Activated T-helper 9 cell treated with anti-CD3 and anti-CD28 coated beads, Interleukin-2, amount 50 U/mL, for 16 hours (primary cell): Measurements from ENCODE around the gene RNF4.

ENCODE experiments used
- DNase-seq: peaks from one replicate; pipeline ENCODE4 v3.0.0-alpha.2; 2020; ENCODE audit warnings: low read depth

Gene RNF4

GRCh38 chr4:2437475-2438215 is 31.3 kb upstream of the RNF4 start:
- no peak for DNase-seq

- no peak for DNase-seq
These were observed 29.8 kb upstream of the RNF4 start for GRCh38 chr4:2438822-2439718.

- DNase-seq = peak; percentile 58
These were observed 27.3 kb upstream of the RNF4 start for GRCh38 chr4:2441393-2442174.

- DNase-seq = no peak
These were observed 26.5 kb upstream of the RNF4 start for GRCh38 chr4:2442175-2442993.

GRCh38 chr4:2443061-2443730 is 25.7 kb upstream of the RNF4 start:
- DNase-seq = no peak

- no peak for DNase-seq
These were observed 24.8 kb upstream of the RNF4 start for GRCh38 chr4:2443956-2444740.

DNA sequence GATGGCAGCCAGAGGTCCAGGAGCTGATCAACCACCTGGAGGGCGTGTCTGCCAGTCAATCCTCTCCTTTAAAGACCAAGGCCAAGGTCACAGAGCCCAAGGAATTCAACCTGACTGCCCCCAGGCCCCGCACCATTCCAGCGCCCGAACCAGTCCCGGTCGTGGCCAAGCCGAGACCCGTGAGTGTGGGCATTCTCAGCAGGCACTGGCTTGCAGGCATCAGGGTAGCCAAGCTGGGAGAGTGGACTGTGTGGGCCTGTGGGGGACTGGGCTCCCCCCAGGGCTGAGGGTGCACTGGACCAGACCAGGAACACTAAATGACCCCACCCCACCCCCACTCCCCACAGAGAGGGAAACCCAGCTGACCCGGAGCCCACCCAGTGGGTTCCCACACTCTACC is 23.8 kb upstream of the RNF4 start:
- no peak for DNase-seq

DNA sequence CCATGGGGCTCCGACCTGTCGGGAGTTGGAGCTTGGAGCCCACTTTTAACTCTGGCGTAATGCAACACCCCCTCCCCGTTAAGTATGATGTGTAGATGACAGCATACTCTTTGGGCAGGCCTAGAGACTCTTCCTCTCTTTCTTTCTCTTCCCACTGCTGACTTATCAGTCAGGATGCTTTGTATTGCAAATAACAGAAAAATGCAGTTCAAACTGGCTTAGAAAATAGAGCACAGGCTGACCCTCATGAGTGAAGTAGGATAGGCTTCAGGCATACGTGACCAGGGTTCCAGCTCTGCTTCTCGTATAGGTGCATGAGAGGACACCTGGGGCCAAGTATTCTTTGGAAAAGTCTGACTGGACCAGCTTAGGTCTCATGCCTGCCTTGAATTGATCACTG is 23.3 kb upstream of the RNF4 start:
- no peak for DNase-seq

DNA sequence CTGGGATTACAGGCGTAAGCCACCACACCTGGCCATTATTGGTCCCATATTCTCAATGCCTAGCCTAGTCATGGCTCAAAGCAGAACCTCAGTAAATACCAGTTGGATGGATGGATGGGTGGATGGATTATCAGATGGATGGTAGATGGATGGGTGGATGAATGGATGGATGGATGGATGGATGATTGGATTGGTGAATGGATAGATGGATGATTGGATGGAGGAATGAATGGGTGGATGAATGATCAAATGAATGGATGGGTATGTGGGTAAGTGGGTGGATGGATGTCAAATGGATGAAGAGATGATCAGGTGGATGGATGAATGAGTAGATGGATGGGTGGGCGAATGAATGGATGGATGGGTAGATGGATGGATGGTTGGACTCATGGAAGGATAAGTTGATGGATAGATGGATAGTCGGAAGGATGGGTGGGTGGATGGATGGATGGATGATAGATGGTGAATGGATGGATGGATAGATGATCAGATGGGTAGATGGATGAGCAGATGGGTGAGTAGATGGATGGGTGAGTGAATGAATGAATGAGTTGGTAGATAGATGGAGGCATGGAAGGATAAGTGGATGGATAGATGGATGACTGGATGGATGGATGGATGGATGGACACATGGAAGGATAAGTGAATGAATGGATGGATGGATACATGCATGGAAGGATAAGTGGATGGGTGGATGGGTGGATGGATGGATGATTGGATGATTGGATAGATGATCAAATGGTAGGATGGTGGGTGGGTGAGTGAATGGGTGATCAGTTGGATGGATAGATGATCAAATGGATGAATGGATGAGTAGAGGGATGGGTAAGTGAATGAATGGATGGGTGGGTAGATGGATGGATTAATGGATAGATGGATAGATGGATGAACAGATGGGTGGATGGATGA is 22.0 kb upstream of the RNF4 start:
- no peak for DNase-seq

DNA sequence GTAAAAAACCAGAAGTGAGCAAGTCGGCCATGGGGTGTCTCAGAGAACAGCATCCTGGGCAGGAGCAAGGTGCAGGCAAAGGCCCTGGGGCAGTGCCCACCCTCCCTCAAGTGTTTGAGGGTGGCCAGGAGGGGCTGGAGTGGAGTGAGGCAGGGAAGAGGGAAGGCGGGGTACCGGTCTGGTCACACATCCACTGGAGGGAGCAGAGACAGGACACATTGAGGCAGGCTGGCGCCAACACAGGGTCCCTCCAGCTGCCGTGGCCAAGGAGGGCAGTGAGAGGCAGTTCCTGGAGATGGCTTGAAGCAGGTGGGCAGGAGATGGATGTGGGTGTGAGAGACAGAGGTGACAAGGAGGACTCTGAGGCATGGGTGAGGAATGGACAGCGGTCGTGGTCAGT is 20.3 kb upstream of the RNF4 start:
- no peak for DNase-seq

GRCh38 chr4:2449051-2449450 is 19.9 kb upstream of the RNF4 start:
- DNase-seq = no peak

GRCh38 chr4:2449511-2450392 is 19.2 kb upstream of the RNF4 start:
- no peak for DNase-seq

GRCh38 chr4:2450394-2451035 is 18.4 kb upstream of the RNF4 start:
- no peak for DNase-seq

GRCh38 chr4:2451036-2451520 is 17.8 kb upstream of the RNF4 start:
- no peak for DNase-seq

DNA sequence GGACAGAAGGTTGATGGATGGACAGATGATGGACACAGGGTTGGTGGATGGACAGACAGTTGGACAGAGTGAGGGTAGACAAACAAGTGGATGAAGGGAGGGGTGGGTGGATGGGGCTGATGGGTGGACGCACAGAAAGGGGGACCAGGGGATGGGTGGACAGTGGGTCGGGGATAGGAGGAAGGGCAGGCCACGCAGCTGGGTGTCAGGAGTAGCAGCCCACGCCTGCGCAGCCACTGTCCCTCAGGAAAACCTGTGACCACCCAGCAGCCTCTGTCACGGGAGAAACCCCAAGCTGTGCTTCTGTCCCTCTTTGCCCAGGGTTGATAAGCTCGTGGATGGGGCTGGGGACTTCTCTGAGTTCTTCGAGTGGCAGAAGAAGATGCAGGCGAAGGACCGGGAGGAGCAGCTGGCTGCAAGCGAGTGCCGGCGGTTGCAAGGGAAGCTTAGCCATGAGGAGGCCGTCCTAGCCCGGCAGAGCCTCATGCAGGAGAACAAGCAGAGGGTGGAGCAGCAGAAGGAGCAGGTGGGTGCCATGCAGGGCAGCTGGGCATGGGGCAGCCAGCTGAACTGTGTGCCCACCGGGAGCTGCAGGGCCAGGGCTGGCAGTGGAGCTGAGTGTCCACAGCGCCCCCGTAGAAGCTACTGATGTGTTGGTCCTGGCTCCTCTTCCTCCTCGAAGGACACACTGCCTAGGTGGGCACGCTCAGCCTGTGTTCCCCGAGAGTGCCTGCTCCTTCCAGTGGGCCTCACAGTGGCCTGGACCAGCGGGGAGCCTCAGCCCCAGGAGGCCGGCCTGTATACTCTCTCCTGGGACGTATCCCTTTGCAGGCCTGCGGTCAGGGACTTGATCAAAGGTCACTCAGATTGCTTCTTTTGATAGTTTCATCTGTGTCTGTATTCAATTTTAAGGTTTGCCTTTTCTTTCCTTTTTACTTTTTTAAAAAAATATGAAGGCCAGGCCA is 16.8 kb upstream of the RNF4 start:
- no peak for DNase-seq
